CD4-positive, alpha-beta T cell (primary cell): Measurements from ENCODE around the gene RUNX2. TPM values are rescaled to one million over a fixed set of nuclear protein-coding genes. Genes with fewer than 3 reads are reported as not detected.

Source experiments
- ATAC-seq: fragments of 200-7000 bp; cut with Tn5 transposase; one replicate; pipeline ENCODE4 v1.10.0; 2022; ENCODE audit warnings: mild to moderate bottlenecking; ENCODE audit not compliant: poor library complexity
- CTCF ChIA-PET: fragments of 350-600 bp; sonication (Branson Sonifier 250); formaldehyde crosslinking; loops from one replicate; lab custom pipeline; 2021; ENCODE audit warnings: antibody characterized with exemption, inconsistent platforms; lab: Charles Lee
- POLR2A ChIA-PET: fragments of 350-600 bp; sonication (Branson Sonifier 250); formaldehyde crosslinking; loops from one replicate; lab custom pipeline; 2021; ENCODE audit warnings: antibody characterized with exemption, inconsistent platforms; lab: Charles Lee
- DNase-seq, 14 experiments: peaks; one replicate each; pipeline ENCODE4 v3.0.0-alpha.2; 2013 to 2020; ENCODE audit warnings: mixed read lengths in 2 of 14
- H3K27ac ChIP-seq, 2 donors: one replicate each; pipeline versions ENCODE4 v1.5.1 to v1.7.0; 2013; ENCODE audit warnings: low read length in 2 of 2, low read depth in 1 of 2, mild to moderate bottlenecking in 1 of 2
- H3K27me3 ChIP-seq, 2 experiments: 1 replicate in 1 of 2; 2 replicates in 1 of 2; pipeline versions ENCODE4 v1.6.1 to v1.7.0; 2013; ENCODE audit warnings: low read length in 2 of 2, control low read depth in 1 of 2, mild to moderate bottlenecking in 1 of 2, moderate library complexity in 1 of 2; ENCODE audit not compliant: insufficient read depth in 2 of 2, control insufficient read depth in 1 of 2
- H3K36me3 ChIP-seq: one replicate; pipeline ENCODE4 v1.6.1; 2013; ENCODE audit warnings: low read length, control low read depth; ENCODE audit not compliant: insufficient read depth
- H3K4me1 ChIP-seq: one replicate; pipeline ENCODE4 v1.6.1; 2013; ENCODE audit warnings: low read length, control low read depth; ENCODE audit not compliant: insufficient read depth
- H3K4me3 ChIP-seq: one replicate; pipeline ENCODE4 v1.5.1; 2013; ENCODE audit warnings: mild to moderate bottlenecking, low read length, moderate library complexity
- H3K9me3 ChIP-seq, 2 experiments: 1 replicate in 1 of 2; 2 replicates in 1 of 2; pipeline versions ENCODE4 v1.6.1 to v1.7.0; 2013; ENCODE audit warnings: low read length in 2 of 2, mild to moderate bottlenecking in 2 of 2, control low read depth in 1 of 2, moderate library complexity in 1 of 2; ENCODE audit not compliant: control insufficient read depth in 1 of 2, insufficient read depth in 1 of 2
- H3K27ac Mint-ChIP-seq: one replicate; pipeline ENCODE4 v1.8.0; 2020; ENCODE audit warnings: mixed read lengths
- H3K27me3 Mint-ChIP-seq: one replicate; pipeline ENCODE4 v1.8.0; 2021; ENCODE audit warnings: mixed read lengths
- H3K36me3 Mint-ChIP-seq: one replicate; pipeline ENCODE4 v1.8.0; 2021; ENCODE audit warnings: low read depth, mixed read lengths
- H3K4me1 Mint-ChIP-seq: one replicate; pipeline ENCODE4 v1.8.0; 2021; ENCODE audit warnings: low read depth, mixed read lengths
- H3K4me3 Mint-ChIP-seq: one replicate; pipeline ENCODE4 v1.8.0; 2020; ENCODE audit warnings: mild to moderate bottlenecking, mixed read lengths
- H3K9me3 Mint-ChIP-seq: one replicate; pipeline ENCODE4 v1.8.0; 2020; ENCODE audit warnings: mixed read lengths
- CTCF ChIP-seq: fragments of 200-600 bp; IDR thresholded peaks from one replicate; pipeline ENCODE4 v1.8.0; 2022; ENCODE audit warnings: antibody characterized with exemption, mild to moderate bottlenecking
- intact Hi-C, 2 experiments: fragments of 100-400 bp; cut with DNase I in 1 of 2; cut with micrococcal nuclease in 1 of 2; formaldehyde crosslinking; loops; one replicate each; pipeline versions ENCODE4 v1.15.1 to v1.9.0; 2023 to 2025; cut with DNase I, micrococcal nuclease
- total RNA-seq, 174 experiments: library from RNA in 2 of 174; stranded (reverse) in 2 of 174; gene quantifications; one replicate each; pipeline ENCODE4 v1.2.3 and lab custom pipeline; 2021 to 2026

Gene RUNX2
- total RNA-seq, 2 experiments from 2014 or later, result 17.5 to 18.0 TPM

GRCh38 chr6:45678285-45678607 is 350.1 kb downstream of the RUNX2 start:
- ChIA-PET POLR2A (interaction anchor here (1.4 to 2.0 kb wide), 2 partner anchors 12 to 14 kb away, joined by 4 read pairs; no protein-coding TSS in a partner anchor), CTCF (interaction anchor here (0.7 kb wide), 1 partner anchor 118 kb away, joined by 3 read pairs; no protein-coding TSS in a partner anchor)
- DNase-seq (no peak), ATAC-seq (no peak)
- no peak overlapping the region for H3K4me3 Mint-ChIP-seq
- intact Hi-C loops, result no loop called here
- H3K9me3 Mint-ChIP-seq, result peaks cover 7% of the 10 kb centered on the region
- no peaks in the 10 kb centered on the region for H3K27me3 Mint-ChIP-seq
- peaks cover 54% of the 10 kb centered on the region for H3K4me1 Mint-ChIP-seq
- Histone ChIP-seq H3K27me3 (no peaks in the 10 kb centered on the region), H3K36me3 (no peaks in the 10 kb centered on the region), H3K4me3 (no peak overlapping the region), H3K4me1 (peaks cover 34% of the 10 kb centered on the region), H3K27ac (no peak overlapping the region), H3K9me3 (peaks cover 0 to 12% of the 10 kb centered on the region in 2 experiments)
- peak overlapping the region; percentile 80 for H3K27ac Mint-ChIP-seq
- TF ChIP-seq CTCF, result no peak
- peaks cover 5% of the 10 kb centered on the region for H3K36me3 Mint-ChIP-seq

GRCh38 chr6:45679163-45679562 is 351.0 kb downstream of the RUNX2 start:
- Mint-ChIP-seq H3K27me3 (no peaks in the 10 kb centered on the region), H3K4me1 (peaks cover 54% of the 10 kb centered on the region), H3K27ac (peak overlapping the region; percentile 54), H3K9me3 (peaks cover 7% of the 10 kb centered on the region), H3K4me3 (peak overlapping the region; percentile 30), H3K36me3 (peaks cover 5% of the 10 kb centered on the region)
- ChIA-PET CTCF (no interaction called here), POLR2A (interaction anchor here (0.6 to 0.8 kb wide), 2 partner anchors 494 to 1412 kb away, joined by 3 read pairs; no protein-coding TSS in a partner anchor)
- Histone ChIP-seq H3K4me3 (no peak overlapping the region), H3K27ac (no peak overlapping the region), H3K4me1 (peaks cover 34% of the 10 kb centered on the region), H3K36me3 (no peaks in the 10 kb centered on the region), H3K27me3 (no peaks in the 10 kb centered on the region), H3K9me3 (peaks cover 0 to 12% of the 10 kb centered on the region in 2 experiments)
- TF ChIP-seq CTCF, result no peak
- ATAC-seq (no peak), DNase-seq (no peak)
- intact Hi-C loops, result no loop called here

GRCh38 chr6:45679631-45680030 is 351.5 kb downstream of the RUNX2 start:
- intact Hi-C loops, result no loop called here
- Mint-ChIP-seq H3K27me3 (no peaks in the 10 kb centered on the region), H3K9me3 (peaks cover 7% of the 10 kb centered on the region), H3K27ac (peak overlapping the region; percentile 54), H3K4me1 (peaks cover 54% of the 10 kb centered on the region), H3K36me3 (peaks cover 5% of the 10 kb centered on the region), H3K4me3 (no peak overlapping the region)
- no peak for ATAC-seq
- no peak for DNase-seq
- CTCF ChIA-PET, result no interaction called here
- H3K4me1 ChIP-seq, result peaks cover 34% of the 10 kb centered on the region
- no peak overlapping the region for H3K4me3 ChIP-seq
- H3K9me3 ChIP-seq, result peaks cover 0 to 12% of the 10 kb centered on the region in 2 experiments
- no peak for TF ChIP-seq CTCF
- H3K27ac ChIP-seq, result no peak overlapping the region
- H3K36me3 ChIP-seq, result no peaks in the 10 kb centered on the region
- POLR2A ChIA-PET, result interaction anchor here (0.8 kb wide), 1 partner anchor 1412 kb away, joined by 3 read pairs; no protein-coding TSS in a partner anchor
- no peaks in the 10 kb centered on the region for H3K27me3 ChIP-seq
